GM18511 (cell line): ENCODE results near the gene KIAA1671.

ENCODE experiments used
- ATAC-seq: cut with Tn5 transposase; IDR thresholded peaks from one replicate; pipeline ENCODE4 v1.9.1; 2021; ENCODE audit warnings: mild to moderate bottlenecking, moderate library complexity; ENCODE audit not compliant: unreplicated experiment

KIAA1671 gene

DNA sequence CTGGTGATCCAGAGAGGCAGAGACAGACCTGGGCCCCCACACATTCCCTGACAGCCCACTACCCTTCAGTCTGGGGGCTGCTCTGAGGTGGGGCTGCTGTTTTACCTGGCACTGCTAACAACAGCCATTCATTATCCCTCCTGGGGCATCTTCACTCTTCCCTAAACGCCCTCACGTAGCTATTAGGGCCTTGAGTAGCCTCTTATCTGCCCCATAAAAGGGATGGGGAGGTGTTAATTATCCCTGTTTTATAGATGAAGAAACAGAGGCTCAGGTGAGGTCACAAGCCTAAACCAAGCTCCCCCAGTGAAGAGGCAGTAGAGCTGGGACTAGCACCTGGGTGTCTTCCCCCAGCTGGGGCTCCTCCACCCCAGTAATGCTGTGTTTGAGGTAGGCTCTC, 79.5 kb downstream of the KIAA1671 start:
- no peak for ATAC-seq

GRCh38 chr22:25035715-25036114, 83.2 kb downstream of the KIAA1671 start:
- ATAC-seq: no peak

DNA sequence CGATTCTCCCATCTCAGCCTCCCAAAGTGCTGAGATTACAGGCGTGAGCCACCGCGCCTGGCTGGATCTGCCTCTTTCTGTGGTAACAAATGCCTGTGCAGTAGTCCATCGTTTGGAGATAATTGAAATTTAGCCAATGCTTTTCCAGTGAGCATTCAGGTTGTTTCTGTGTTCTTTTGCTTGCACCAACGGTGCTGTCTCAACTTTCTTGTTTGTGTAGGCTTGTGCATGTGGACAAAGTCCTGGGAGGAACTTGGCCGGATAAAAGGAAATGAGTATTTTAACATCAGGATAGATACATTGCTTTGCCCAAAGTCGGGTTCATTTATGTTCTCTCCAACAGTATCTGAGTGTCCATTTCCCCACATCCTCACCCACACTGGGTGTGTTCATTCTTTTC, 85.7 kb downstream of the KIAA1671 start:
- no peak for ATAC-seq

GRCh38 chr22:25038771-25039170, 86.3 kb downstream of the KIAA1671 start:
- no peak for ATAC-seq

DNA sequence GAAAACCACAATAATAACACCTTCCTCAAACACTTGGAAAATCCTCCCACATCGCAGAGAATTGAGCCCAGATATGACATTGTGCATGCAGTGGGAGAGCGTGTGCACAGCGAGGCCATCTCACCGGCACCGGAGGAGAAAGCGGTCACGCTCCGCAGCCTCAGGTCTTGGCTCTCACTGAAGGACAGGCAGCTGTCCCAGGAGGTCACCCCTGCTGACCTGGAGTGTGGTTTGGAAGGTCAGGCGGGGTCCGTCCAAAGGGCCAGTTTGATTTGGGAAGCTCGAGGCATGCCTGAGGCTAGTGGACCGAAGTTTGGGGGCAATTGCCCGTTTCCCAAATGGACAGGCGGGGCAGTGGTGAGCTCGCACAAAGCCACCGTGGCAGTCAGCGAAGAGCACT, 86.7 kb downstream of the KIAA1671 start:
- no peak for ATAC-seq

DNA sequence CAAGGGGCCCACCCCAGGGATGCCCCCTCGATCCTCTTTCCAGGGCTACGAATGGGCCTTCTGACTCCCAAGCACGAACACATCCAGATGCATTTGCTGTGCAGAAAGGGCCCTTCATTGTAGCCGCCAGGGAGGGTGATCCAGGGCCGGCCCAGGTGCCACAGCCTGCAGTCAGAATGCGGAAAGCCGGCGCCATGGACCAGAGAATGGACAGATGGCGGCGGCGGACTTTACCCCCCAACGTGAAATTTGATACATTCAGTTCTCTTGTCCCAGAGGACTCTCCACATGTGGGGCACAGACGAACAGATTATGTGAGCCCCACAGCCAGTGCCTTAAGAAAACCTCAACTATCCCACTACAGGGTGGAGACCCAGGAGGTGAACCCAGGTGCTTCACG, 87.2 kb downstream of the KIAA1671 start:
- ATAC-seq: no peak

GRCh38 chr22:25045159-25045558, 92.6 kb downstream of the KIAA1671 start:
- ATAC-seq: no peak

DNA sequence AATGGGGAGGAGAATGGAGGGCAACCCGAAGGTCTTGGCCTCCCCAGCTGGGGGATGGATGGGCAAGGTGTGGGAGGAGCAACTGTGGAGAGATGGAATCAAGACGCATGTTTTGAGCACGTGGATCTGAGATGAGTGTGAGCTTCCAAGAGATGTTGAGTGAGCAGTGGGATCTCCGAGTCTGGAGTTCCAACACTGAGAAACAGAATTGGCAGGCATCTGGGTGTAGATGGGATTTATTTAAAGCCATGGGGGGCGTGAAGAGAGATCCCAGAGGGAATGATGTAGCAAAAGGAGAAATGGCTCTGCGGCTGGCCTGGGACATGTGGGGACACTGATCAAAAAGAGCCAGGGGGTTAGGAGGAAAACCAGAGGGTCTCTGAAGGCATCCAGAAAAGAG, 95.6 kb downstream of the KIAA1671 start:
- no peak for ATAC-seq

DNA sequence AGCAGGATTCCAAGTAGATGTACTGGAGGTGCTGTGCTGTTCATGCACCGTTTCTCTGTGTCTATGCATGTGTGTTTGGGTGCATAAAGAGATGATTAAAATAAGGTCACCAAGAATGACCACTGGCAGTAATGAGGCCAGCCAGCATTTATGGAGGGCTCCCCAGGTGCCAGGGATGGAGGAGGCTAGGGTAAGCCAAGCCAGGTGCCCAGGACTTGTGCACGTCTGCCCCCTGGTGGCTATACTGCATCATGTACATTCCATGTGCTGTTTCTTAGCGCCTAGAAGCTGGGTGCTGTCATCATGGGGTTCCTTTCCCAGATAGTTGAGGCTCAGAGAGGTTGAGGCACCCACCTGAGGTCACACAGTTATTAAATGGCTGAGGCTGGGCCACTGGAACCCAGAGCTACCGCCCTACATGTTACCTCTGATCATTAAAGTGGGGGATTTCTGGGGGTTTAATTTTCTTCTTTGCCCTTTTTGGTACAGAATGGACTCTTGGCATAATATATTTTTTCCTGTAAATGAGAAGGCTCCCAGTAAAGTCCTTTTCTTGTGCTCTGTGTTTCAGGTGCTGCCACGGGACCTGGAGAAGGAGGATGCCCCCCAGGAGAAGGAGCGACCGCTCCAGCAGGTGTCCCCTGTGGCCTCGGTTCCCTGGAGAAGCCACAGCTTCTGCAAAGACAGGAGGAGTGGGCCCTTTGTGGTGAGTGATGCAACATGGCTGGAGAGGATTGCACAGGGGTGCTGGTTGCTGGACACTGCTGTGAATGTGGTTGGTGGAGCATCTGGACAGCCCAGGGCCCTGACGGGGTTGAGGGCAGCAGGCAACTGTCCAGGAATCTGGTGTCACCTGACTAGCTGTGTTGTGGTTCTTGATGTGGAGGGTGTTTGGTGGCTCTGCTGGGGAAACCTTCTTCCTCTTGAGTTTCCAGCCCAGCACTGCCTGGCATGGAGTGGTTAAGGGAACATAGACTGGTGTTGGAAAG, 96.4 kb downstream of the KIAA1671 start:
- ATAC-seq: no peak

- ATAC-seq: no peak
These were observed 97.3 kb downstream of the KIAA1671 start for GRCh38 chr22:25049770-25050169.

GRCh38 chr22:25050566-25050965, 98.0 kb downstream of the KIAA1671 start:
- no peak for ATAC-seq

GRCh38 chr22:25051073-25051472, 98.6 kb downstream of the KIAA1671 start:
- ATAC-seq: no peak

GRCh38 chr22:25051983-25052710, 99.6 kb downstream of the KIAA1671 start:
- ATAC-seq: no peak

GRCh38 chr22:25053153-25053805, 100.8 kb downstream of the KIAA1671 start:
- no peak for ATAC-seq

DNA sequence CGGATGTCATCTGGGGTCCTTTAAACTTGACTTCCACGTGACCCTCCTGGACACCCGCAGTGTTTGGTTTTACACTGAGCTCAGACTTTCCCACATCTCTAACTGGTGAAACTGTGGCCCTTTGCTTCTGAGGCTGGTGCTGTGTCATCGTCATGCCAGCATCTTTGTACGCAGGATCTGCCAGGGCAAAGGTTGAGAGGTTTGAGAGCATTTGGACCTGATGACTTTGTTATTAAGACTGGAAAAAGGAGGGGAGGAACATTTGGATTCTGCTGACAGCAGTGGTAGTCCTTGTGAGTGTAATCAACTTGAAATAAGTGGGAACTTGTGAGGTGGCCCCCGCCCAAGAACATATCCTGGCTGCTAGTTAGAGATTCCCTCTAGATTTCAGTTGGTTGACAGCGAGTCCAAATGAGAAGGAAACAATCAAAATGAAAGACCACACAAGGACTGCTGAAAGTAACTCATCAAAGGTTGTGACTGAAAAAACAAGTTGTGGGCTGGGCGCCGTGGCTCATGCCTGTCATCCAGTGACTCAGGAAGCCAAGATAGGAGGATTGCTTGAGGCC, 102.5 kb downstream of the KIAA1671 start:
- no peak for ATAC-seq

DNA sequence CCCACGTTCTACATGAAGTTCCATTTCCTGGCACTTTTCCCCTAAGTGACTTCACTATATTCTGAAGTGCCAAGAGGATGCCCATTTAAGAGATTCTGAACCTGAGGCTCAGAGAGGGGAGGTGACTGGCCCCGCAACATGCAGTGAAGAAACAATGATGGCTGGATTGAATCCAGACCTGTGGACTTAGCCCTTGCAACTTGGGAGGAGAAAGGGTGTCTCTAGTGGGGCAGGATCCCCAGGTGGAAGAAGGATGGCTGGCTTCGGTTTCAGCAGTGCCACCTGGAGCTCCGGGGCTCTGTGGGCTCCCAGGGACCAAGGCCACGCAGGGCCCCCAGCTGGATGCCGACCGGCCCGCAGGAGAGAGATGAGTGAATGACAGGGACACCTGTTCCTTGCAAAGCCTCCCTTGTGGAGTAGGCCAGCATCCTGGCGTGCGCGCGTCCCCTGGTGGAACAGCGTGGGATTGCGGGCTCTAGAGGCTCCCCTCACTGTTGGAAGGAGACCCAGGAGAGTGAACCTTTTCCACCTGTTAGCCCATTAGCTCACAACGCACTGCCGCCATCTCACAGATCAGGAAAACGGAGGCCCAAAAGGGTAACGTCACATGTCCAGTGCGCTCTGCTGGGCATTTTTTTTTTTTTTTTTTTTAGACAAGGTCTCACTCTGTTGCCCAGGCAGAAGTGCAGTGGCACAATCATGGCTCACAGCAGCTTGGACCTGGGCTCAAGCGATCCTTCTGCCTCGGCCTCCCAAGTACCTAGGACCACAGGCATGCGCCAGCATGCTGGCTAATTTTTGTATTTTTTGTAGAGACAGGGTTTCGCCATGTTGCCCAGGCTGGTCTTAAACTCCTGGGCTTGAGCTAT, 104.7 kb downstream of the KIAA1671 start:
- ATAC-seq: no peak

GRCh38 chr22:25059438-25059837, 106.9 kb downstream of the KIAA1671 start:
- ATAC-seq: no peak

- ATAC-seq: no peak
These were observed 108.1 kb downstream of the KIAA1671 start for GRCh38 chr22:25060522-25061071.

- ATAC-seq: no peak
These were observed 108.6 kb downstream of the KIAA1671 start for GRCh38 chr22:25061134-25061533.
